ENCODE data around the gene TIAL1. TPM values are rescaled to one million over a fixed set of nuclear protein-coding genes. Genes with fewer than 3 reads are reported as not detected.

The TIAL1 gene
- total RNA-seq = 18.3 and 20.2 TPM in 2 replicates

DNA sequence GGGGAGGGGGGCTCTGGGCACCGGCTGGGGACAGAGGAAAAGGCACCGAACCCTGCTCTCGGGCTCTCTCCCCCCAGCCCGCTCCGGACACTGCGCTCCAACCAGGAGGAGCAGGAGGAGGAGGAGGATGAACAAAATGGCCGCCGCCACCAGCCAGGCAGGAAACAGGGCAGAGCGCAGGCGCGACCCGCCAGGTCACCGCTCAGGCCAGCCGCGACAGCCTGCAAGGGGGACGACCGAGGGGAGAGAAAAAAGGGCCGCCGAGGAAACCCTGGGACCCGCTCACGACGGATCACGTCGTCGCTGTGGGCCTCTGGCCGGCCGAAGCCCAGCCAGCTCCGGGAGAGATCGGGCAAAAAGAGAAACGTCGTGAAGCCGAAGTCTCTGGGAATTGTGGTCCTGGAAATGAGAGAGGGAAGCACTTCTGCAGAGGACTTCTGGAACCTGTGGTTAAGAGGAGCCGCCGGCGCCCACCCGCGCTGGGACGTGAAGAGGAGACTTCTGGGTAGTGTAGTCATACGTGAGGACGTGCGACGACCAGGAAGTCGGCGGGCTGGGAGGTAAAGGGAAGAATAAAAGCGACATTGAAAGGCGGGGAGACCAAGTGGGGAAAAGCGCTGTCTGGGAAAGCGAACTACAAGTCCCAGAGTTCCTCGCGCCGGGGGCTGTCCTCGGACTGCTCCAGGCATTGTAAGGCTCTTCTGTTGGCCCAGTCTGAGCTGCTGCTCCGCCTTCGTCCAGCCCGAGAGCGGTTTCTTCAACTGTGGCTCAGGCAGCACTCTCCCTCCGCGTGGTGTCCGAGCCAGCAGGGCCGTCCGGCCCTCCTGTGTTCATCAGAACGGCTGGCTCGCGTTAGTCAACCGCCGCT is at the start of gene TIAL1:
TSS of gene TIAL1 (minus strand) at position 428 of the 868 bp plus-strand sequence. CDS start 499 bp downstream, outside the sequence.

GRCh38 chr10:119542357-119542987 is 54.3 kb downstream of the TIAL1 start, which contains the start of gene RGS10:
Gene RGS10, minus strand, starts transcription at chr10:119542719. Its CDS starts 81 bp downstream, at chr10:119542638.

Other genes starting within 250 kb of the TIAL1 start
- 47.3 and 63.9 TPM in 2 replicates for gene RGS10, start 54.2 kb downstream of the TIAL1 start, total RNA-seq
- gene BAG3, start 54.4 kb upstream of the TIAL1 start, total RNA-seq = 5.0 and 9.9 TPM in 2 replicates
- 13.7 and 14.5 TPM in 2 replicates for gene INPP5F, start 129.1 kb upstream of the TIAL1 start, total RNA-seq

Data from smooth muscle cell of bladder (primary cell).